Measurements from ENCODE around the gene HOXD3. TPM values are rescaled to one million over a fixed set of nuclear protein-coding genes. Genes with fewer than 3 reads are reported as not detected.

Gene HOXD3
- total RNA-seq, 1 experiment from 2014 or later = not detected

- BruUV-seq (replicated peaks) = no TSS peak
- no peaks in the 10 kb centered on the region for H3K27me3 Mint-ChIP-seq (ENCODE audit: insufficient read depth, unreplicated experiment)
- CTCF ChIA-PET = interaction anchor here (0.9 kb wide), 1 partner anchor 25 kb away, joined by 3 read pairs; no protein-coding TSS in a partner anchor
- H3K27ac Mint-ChIP-seq (ENCODE audit: low read depth, unreplicated experiment) = no peak overlapping the region
- H3K9me3 Mint-ChIP-seq (ENCODE audit: unreplicated experiment) = peaks cover 8% of the 10 kb centered on the region
- no peak for TF ChIP-seq CTCF (IDR thresholded peaks at IDR 0.05; ENCODE audit: unreplicated experiment)
- no peak overlapping the region for H3K4me3 Mint-ChIP-seq (ENCODE audit: unreplicated experiment)
- no peaks in the 10 kb centered on the region for H3K36me3 Mint-ChIP-seq (ENCODE audit: insufficient read depth, unreplicated experiment)
- intact Hi-C loops (cut with micrococcal nuclease) = no loop called here
- no peaks in the 10 kb centered on the region for H3K4me1 Mint-ChIP-seq (ENCODE audit: insufficient read depth, unreplicated experiment)
- POLR2A ChIA-PET = interaction anchor here (0.6 to 0.9 kb wide), 2 partner anchors 8 to 23 kb away, joined by 3 read pairs; no protein-coding TSS in a partner anchor
- DNase-seq (ENCODE audit: unreplicated experiment) = no peak
Observed at GRCh38 chr2:176166272-176166671, 9.2 kb downstream of the HOXD3 start.

- POLR2A ChIA-PET = interaction anchor here (0.7 to 0.8 kb wide), 2 partner anchors 29 to 370 kb away, joined by 3 to 4 read pairs; no protein-coding TSS in a partner anchor
- BruUV-seq (replicated peaks) = no TSS peak
- H3K9me3 Mint-ChIP-seq (ENCODE audit: unreplicated experiment) = peaks cover 8% of the 10 kb centered on the region
Observed at GRCh38 chr2:176167398-176167797, 10.3 kb downstream of the HOXD3 start.

GRCh38 chr2:176169181-176169580 lies 12.1 kb downstream of the HOXD3 start:
- intact Hi-C loops (cut with micrococcal nuclease) = no loop called here
- ChIA-PET POLR2A (no interaction called here), CTCF (interaction anchor here (0.8 to 1.2 kb wide), 3 partner anchors 28 to 483 kb away, joined by 4 to 6 read pairs (median 6); no protein-coding TSS in a partner anchor)
- no peaks in the 10 kb centered on the region for H3K36me3 Mint-ChIP-seq (ENCODE audit: insufficient read depth, unreplicated experiment)
- H3K4me1 Mint-ChIP-seq (ENCODE audit: insufficient read depth, unreplicated experiment) = no peaks in the 10 kb centered on the region
- no peak overlapping the region for H3K27ac Mint-ChIP-seq (ENCODE audit: low read depth, unreplicated experiment)
- TF ChIP-seq CTCF (IDR thresholded peaks at IDR 0.05; ENCODE audit: unreplicated experiment) = no peak
- no peak for DNase-seq (ENCODE audit: unreplicated experiment)
- peaks cover 3% of the 10 kb centered on the region for H3K9me3 Mint-ChIP-seq (ENCODE audit: unreplicated experiment)
- no peaks in the 10 kb centered on the region for H3K27me3 Mint-ChIP-seq (ENCODE audit: insufficient read depth, unreplicated experiment)
- BruUV-seq (replicated peaks) = no TSS peak
- no peak overlapping the region for H3K4me3 Mint-ChIP-seq (ENCODE audit: unreplicated experiment)

More at GRCh38 chr2:176167398-176167797, 10.3 kb downstream of the HOXD3 start:
- CTCF ChIA-PET = interaction anchor here (0.6 to 1.2 kb wide), 4 partner anchors 17 to 534 kb away, joined by 3 read pairs; no protein-coding TSS in a partner anchor
- no peak overlapping the region for H3K27ac Mint-ChIP-seq (ENCODE audit: low read depth, unreplicated experiment)
- no peak for DNase-seq (ENCODE audit: unreplicated experiment)
- intact Hi-C loops (cut with micrococcal nuclease) = no loop called here
- H3K4me3 Mint-ChIP-seq (ENCODE audit: unreplicated experiment) = no peak overlapping the region
- no peaks in the 10 kb centered on the region for H3K27me3 Mint-ChIP-seq (ENCODE audit: insufficient read depth, unreplicated experiment)
- H3K4me1 Mint-ChIP-seq (ENCODE audit: insufficient read depth, unreplicated experiment) = no peaks in the 10 kb centered on the region
- no peaks in the 10 kb centered on the region for H3K36me3 Mint-ChIP-seq (ENCODE audit: insufficient read depth, unreplicated experiment)
- TF ChIP-seq CTCF (IDR thresholded peaks at IDR 0.05; ENCODE audit: unreplicated experiment) = no peak

GRCh38 chr2:176169711-176170110 lies 12.6 kb downstream of the HOXD3 start:
- intact Hi-C loops (cut with micrococcal nuclease) = no loop called here
- BruUV-seq (replicated peaks) = no TSS peak
- ChIA-PET POLR2A (no interaction called here), CTCF (interaction anchor here (0.9 to 1.2 kb wide), 2 partner anchors 29 to 482 kb away, joined by 6 read pairs; no protein-coding TSS in a partner anchor)
- no peaks in the 10 kb centered on the region for H3K4me1 Mint-ChIP-seq (ENCODE audit: insufficient read depth, unreplicated experiment)
- H3K27me3 Mint-ChIP-seq (ENCODE audit: insufficient read depth, unreplicated experiment) = no peaks in the 10 kb centered on the region
- TF ChIP-seq CTCF (IDR thresholded peaks at IDR 0.05; ENCODE audit: unreplicated experiment) = no peak
- H3K9me3 Mint-ChIP-seq (ENCODE audit: unreplicated experiment) = no peaks in the 10 kb centered on the region
- no peak overlapping the region for H3K27ac Mint-ChIP-seq (ENCODE audit: low read depth, unreplicated experiment)
- no peak for DNase-seq (ENCODE audit: unreplicated experiment)
- no peak overlapping the region for H3K4me3 Mint-ChIP-seq (ENCODE audit: unreplicated experiment)
- H3K36me3 Mint-ChIP-seq (ENCODE audit: insufficient read depth, unreplicated experiment) = no peaks in the 10 kb centered on the region

All from MCF 10A (cell line).